HG03196 (cell line): ENCODE results near the gene SMAP1.
A peak's percentile ranks its signal among the peaks of the same experiment; 100 is the strongest.

Experiments used
- ATAC-seq: cut with Tn5 transposase; IDR thresholded peaks from one replicate; pipeline ENCODE4 v1.9.1; 2021; ENCODE audit not compliant: unreplicated experiment

SMAP1 gene

GRCh38 chr6:70667711-70668498 lies at the start of gene SMAP1:
TSS of gene SMAP1 (plus strand) at chr6:70667883. CDS start at chr6:70668024, 141 bp downstream.
- peak; percentile 93 for ATAC-seq

- no peak for ATAC-seq
Measured at GRCh38 chr6:70620746-70621145, 46.9 kb upstream of the SMAP1 start.

GRCh38 chr6:70622461-70622860 lies 45.2 kb upstream of the SMAP1 start:
- ATAC-seq, result no peak

DNA sequence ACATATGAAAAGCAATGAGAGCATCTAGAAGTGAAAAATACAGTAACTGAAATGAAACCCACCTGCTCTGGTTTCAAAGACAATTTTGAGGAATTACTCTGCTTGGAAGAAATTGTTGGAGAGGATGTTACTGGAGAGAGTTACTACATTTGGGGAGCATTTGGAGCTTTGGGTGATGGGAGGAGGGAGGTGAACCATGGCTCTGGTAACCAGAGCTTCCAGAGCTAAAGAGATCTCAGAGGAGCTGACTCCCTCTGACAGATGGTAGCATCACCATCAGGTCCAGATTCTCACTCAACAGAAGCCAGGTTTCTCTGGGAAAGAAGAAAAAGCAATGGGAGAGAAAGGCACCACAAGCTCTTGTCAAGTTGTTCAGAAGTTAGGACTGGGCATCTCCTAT lies 42.2 kb upstream of the SMAP1 start:
- no peak for ATAC-seq

DNA sequence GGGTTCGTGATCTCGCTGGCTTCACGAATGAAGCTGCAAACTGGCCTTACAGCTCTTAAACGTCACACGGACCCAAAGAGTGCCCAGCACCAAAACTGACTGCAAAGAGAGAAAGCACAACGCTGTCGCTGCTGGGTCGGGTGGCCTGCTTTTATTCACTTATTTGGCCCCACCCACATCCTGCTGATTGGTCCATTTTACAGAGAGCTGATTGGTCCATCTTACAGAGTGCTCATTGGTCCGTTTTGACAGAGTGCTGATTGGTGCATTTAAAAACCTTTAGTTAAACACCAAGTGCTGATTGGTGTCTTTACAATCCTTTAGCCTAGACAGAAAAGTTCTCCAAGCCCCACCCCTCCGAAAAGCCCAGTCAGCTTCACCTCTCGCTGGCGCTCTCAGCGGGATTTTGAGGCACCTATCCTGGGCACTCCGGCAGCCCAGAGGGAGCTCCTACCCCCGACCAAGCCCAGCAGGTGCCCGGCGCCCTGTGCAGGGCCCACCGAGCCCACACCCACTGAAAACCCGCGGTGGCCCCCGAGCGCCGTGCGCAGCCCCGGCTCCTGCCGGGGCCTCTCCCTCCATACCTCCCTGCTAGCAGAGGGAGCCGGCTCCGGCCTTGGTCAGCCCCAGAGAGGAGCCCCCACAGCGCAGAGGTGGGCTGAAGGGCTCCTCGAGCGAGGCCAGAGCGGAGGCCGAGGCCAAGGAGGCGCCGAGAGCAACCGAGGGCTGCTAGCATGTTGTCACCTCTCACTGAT lies 40.0 kb upstream of the SMAP1 start:
- ATAC-seq, result no peak

DNA sequence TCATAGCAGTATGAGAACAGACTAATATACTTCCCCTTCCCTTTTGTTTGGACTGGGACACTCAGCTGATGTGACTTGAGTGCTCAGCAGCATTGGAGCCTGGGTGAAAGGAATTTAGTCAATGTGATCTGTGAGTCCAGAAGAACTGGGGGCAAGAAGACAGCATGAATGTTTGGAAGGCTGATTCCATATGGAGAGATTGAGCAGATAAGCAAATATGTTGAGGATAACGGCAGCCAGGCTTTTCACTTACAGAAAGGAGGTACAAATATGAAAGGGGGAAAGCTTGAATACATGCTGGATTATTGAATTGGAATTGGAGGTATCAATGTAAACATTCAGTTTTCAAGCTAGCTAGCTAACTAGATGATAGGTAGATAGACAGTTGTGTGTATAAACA lies 37.8 kb upstream of the SMAP1 start:
- ATAC-seq, result no peak

DNA sequence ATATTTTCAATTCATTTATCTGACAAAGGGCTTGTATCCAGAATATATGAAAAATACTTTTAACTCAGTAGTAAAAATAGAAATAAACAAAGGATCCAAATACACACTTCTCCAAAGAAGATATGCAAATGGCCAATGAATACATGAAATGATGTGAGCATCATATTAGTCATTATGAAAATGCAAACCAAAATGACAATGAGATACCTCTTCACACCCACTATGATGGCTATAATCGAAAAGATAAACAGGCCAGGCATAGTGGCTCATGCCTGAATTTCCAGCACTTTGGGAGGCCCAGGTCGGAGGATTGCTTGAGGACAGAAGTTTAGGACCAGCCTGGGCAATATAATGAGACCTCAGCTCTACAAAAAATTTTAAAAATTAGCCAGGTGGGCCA lies 33.8 kb upstream of the SMAP1 start:
- no peak for ATAC-seq

- ATAC-seq, result no peak
Measured at GRCh38 chr6:70636596-70636995, 31.1 kb upstream of the SMAP1 start.

DNA sequence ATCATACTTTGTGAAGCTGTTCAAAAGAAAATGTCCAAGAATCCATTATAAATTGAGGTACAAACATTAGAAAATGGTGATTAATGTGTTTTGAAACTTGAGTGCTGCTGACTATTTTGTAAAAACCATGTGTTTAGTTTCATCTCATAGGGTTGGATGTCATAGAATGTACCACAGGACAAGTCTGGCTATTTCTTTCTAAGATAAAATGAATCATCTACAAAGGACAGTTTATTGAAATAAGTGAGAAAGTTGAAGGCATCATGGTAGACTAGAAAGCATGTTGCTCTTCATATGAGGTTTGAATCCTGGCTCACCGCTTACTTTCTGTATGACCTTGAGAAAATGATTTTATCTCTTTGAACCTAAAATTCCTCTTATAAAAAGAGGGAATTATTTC lies 29.2 kb upstream of the SMAP1 start:
- ATAC-seq, result no peak

GRCh38 chr6:70651326-70651905 lies 16.3 kb upstream of the SMAP1 start:
- ATAC-seq, result peak; percentile 80

DNA sequence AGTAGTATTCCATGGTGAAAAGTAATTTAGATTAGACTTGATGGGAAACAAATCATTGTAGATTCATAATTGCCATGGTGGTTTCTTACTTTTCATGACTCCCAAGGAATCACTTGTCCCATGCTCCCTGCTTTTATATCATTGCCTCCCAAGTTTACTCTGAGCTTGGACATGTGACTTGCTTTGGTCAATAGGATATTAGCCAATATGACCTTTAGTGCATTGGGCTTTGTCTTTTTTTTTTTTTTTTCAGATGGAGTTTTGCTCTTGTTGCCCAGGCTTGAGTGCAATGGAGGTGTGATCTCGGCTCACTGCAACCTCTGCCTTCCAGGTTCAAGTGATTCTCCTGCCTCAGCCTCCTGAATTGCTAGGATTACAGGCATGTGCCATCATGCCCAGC lies 15.5 kb upstream of the SMAP1 start:
- ATAC-seq, result no peak

GRCh38 chr6:70657706-70658105 lies 10.0 kb upstream of the SMAP1 start:
- no peak for ATAC-seq

DNA sequence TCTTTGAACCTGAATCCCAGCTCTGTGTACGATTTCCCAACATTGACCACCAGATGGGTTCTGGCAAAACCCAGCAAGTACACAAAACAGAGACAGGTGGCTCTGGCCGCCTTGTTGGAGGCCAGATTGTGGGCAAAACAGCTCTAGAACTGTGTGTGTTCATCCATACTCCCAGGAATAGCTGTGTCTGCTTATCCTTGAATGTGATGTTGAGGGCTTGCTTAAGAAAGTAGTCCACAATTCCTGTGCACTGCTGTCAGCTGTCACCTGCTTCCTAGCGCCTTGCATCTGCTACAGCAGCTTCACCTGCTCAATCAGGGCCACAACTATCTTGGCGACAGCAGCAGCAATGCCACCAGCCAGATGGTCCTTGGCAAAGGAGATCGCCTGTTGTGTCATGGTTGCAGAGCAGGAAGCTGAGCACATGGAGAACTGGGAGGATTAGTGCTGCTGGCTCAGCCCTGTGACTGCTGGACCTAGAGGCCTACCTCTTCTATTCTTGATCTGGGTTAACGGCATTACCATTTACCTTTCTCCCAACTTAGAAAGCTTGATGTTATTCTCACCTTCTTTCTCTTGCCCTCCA lies 3.7 kb upstream of the SMAP1 start:
- no peak for ATAC-seq

DNA sequence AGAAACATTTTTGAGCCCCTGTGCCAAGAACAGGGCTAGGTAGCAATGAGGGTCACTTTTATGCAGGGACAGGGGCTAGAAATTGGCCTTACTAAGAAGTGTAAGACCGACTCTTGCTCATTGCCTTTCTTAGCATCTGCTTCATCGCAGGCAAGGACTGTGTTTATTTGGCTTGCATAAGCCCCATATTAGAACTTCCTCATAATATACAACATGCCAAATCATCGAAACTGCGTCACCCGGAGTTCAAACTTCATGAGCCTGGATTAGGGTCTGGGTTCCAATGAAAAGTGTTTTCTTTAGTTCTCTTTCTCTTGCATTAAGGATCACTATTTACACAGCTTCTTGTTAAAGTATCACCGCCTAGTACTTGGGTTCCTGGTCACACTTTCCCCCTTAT lies 977 bp upstream of the SMAP1 start:
- ATAC-seq, result no peak

DNA sequence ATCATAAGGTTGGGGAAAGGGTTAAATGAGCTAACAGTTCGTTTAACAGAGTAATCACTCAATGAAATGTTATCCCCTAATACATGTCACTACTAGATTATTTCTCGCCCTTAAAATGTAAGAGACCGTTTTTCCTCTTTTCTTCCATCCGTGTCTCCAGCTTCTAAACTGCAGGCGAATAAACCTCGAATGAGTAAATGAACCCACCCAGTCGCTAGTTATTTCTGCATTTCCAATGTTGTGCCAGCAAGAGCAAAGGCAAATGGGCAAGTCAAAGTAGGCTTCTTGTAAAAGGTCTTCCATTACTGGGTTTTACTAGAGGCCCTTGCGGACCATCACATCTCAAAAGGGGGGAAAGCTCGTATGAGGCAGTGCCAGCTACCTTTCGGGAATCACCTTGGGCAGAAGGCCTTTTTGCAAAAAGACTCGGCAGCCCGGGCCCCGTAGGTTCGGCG lies 400 bp upstream of the SMAP1 start:
- ATAC-seq, result no peak

DNA sequence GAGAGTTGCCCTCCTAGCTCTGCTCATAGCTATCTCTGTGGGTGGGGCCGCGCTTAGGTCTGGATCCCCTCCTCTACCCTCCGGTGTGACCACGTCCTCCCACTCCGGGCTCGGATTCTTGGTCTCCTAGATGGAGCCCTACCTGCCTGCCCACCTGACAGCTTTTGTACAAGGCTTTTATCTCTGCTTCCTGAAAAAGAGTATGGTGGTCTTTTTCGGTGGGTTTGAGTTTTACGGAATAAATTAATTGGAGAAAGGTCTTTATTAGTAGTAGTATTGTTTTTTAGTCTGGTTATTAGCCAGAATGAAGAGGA lies 773 bp downstream of the SMAP1 start:
- ATAC-seq, result no peak

DNA sequence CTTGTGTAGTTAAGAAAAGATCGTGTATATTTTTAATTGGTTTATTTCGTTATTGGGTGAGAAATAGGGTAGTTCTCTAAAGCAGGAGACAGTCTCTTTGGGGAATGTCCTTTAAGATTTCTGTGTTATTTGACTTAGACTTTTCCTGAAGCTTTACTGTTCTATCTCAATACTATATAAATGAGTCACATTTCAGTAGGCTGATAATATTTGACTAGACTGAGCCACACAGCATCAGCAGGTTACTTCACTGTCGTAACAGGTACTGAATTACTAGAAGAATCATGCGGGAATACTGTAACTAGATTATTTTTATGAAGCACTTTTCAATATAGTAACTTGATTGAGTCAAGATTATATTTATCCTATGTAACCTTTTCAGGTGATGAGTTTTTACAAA lies 1.4 kb downstream of the SMAP1 start:
- no peak for ATAC-seq

DNA sequence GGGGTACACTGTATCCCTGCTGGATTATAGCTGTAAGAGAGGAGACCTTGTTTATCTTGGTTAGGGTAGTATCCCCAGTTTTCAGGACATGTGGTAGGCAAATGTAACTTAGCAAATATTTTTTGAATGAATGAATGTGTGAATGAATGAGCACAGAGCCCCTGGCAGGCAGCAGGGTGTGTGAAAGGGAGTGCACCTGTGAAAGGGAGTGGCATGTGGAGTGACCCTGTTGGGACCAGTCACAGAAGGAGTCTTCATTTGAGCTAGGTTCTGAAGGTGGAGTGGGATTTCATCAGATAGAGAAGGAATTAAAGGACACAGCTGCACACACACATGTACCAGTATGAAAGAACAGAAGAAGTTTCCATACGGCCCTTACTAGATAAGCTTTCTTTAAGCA lies 4.9 kb downstream of the SMAP1 start:
- no peak for ATAC-seq

DNA sequence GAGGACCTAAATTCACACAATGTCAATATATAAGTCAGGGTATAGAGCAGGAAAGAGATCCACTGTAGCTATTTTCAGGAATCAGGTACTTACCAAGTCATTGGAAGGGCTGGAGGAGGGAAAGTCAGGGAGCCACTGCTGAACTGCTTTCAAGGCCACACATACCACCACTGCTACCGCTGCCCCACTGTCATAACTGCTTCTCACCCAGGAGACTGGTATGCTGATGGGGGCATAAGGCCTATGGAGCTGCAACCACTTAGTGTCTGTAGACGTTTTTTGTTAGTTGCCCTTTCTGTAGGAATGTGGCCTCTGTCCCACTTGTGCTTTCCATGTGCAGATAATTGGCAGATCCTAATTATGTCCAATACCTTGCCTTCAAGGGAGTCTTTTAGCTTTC lies 5.4 kb downstream of the SMAP1 start:
- no peak for ATAC-seq

- ATAC-seq, result no peak
Measured at GRCh38 chr6:70673601-70674000, 5.9 kb downstream of the SMAP1 start.

DNA sequence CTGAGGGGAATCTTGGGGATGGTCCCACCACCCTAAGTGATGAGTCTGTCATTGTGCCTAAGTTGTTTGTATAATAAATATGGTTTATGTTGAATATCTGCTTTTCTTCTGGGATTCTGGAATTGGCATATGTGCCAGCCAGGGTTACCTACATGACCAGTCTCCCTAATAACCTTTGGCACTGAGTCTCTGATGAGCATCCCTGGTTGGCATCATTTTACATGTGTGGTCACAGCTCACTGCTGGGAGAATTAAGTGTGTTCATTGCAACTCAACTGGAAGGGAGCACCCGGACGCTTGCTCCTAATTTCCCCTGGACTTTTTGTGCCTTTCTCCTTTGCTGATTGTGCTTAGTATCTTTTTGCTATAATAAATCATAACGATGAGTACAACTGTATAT lies 8.1 kb downstream of the SMAP1 start:
- no peak for ATAC-seq

GRCh38 chr6:70676821-70677220 lies 9.1 kb downstream of the SMAP1 start:
- ATAC-seq, result no peak
